SK-N-SH (cell line): ENCODE results near the gene FAF2. TPM values are rescaled to one million over a fixed set of nuclear protein-coding genes. Genes with fewer than 3 reads are reported as not detected.

Experiments used
- CTCF ChIA-PET: fragments of 300-600, 350-600 bp; formaldehyde crosslinking; extraction: SDS; loops from one replicate; lab custom pipeline; 2021; lab: Yijun Ruan, JAX
- POLR2A ChIA-PET: fragments of 350-600 bp; sonication (Branson Sonifier 250); formaldehyde crosslinking; extraction: SDS; loops from one replicate; lab custom pipeline; 2020; ENCODE audit warnings: antibody characterized with exemption, inconsistent platforms; lab: Yijun Ruan, JAX
- DNase-seq: peaks from one replicate; pipeline ENCODE4 v3.0.0; 2012
- H2AFZ ChIP-seq: fragments of 200-600 bp; sonication (generic); 2 replicates; pipeline ENCODE4 v1.8.1; 2016; ENCODE audit warnings: antibody characterized with exemption, mild to moderate bottlenecking, low read depth
- H3F3A ChIP-seq: fragments of 200-600 bp; sonication (generic); replicated peaks from 2 replicates; pipeline ENCODE3; 2016; ENCODE audit warnings: antibody characterized with exemption, mild to moderate bottlenecking; ENCODE audit not compliant: insufficient read depth
- H3K27ac ChIP-seq, 2 experiments: fragments of 200-500 bp in 1 of 2; fragments of 200-600 bp in 1 of 2; sonication (Bioruptor generic) in 1 of 2; sonication (generic), shearing (Covaris generic) in 1 of 2; 2 replicates each; pipeline versions ENCODE4 v1.5.1 to v1.6.1; 2014 to 2016; ENCODE audit warnings: low read depth in 2 of 2, inconsistent platforms in 1 of 2, low read length in 1 of 2, mild to moderate bottlenecking in 1 of 2, mixed read lengths in 1 of 2
- H3K27me3 ChIP-seq: fragments of 200-600 bp; sonication (generic), shearing (Covaris generic); 2 replicates; pipeline ENCODE4 v1.6.1; 2016; ENCODE audit warnings: mixed run types; ENCODE audit not compliant: insufficient read depth
- H3K36me3 ChIP-seq, 2 experiments: fragments of 200-500 bp in 1 of 2; fragments of 200-600 bp in 1 of 2; sonication (Bioruptor generic) in 1 of 2; sonication (generic) in 1 of 2; replicated peaks in 1 of 2; 2 replicates each; pipeline versions ENCODE3 to v1.5.1; 2014 to 2016; ENCODE audit warnings: low read length in 1 of 2, mild to moderate bottlenecking in 1 of 2; ENCODE audit not compliant: insufficient read depth in 2 of 2, control insufficient read depth in 1 of 2
- H3K4me1 ChIP-seq, 2 experiments: fragments of 200-500 bp in 1 of 2; fragments of 200-600 bp in 1 of 2; sonication (Bioruptor generic) in 1 of 2; sonication (generic), shearing (Covaris generic) in 1 of 2; 2 replicates each; pipeline versions ENCODE4 v1.5.1 to v1.6.1; 2014 to 2016; ENCODE audit warnings: low read depth in 1 of 2, low read length in 1 of 2, mixed run types in 1 of 2; ENCODE audit not compliant: insufficient read depth in 2 of 2, control insufficient read depth in 1 of 2
- H3K4me2 ChIP-seq: fragments of 200-600 bp; sonication (generic), shearing (Covaris generic); 2 replicates; pipeline ENCODE4 v1.6.1; 2017; ENCODE audit warnings: mixed run types
- H3K4me3 ChIP-seq, 2 experiments: fragments of 200-500 bp in 1 of 2; fragments of 200-600 bp in 1 of 2; sonication (Bioruptor generic) in 1 of 2; sonication (generic), shearing (Covaris generic) in 1 of 2; 2 replicates each; pipeline versions ENCODE4 v1.5.1 to v1.8.1; 2014 to 2016; ENCODE audit warnings: low read depth in 2 of 2, inconsistent platforms in 1 of 2, low read length in 1 of 2, mild to moderate bottlenecking in 1 of 2, mixed read lengths in 1 of 2, moderate library complexity in 1 of 2
- H3K79me2 ChIP-seq: fragments of 200-600 bp; sonication (generic); 2 replicates; pipeline ENCODE4 v1.8.1; 2017; ENCODE audit warnings: mild to moderate bottlenecking; ENCODE audit not compliant: insufficient read depth
- H3K9ac ChIP-seq: fragments of 200-600 bp; sonication (generic); 2 replicates; pipeline ENCODE4 v1.6.1; 2017; ENCODE audit warnings: mixed run types
- H3K9me2 ChIP-seq: fragments of 200-600 bp; sonication (generic); 2 replicates; pipeline ENCODE4 v1.6.1; 2017; ENCODE audit warnings: mixed run types
- H3K9me3 ChIP-seq: fragments of 200-600 bp; sonication (generic); 2 replicates; pipeline ENCODE4 v1.6.1; 2017; ENCODE audit warnings: mixed run types, mild to moderate bottlenecking, moderate library complexity
- H4K20me1 ChIP-seq: fragments of 200-600 bp; sonication (generic); 2 replicates; pipeline ENCODE4 v1.6.1; 2017; ENCODE audit warnings: mild to moderate bottlenecking, mixed run types; ENCODE audit not compliant: insufficient read depth
- CHD2 ChIP-seq: fragments of 150-350 bp; IDR thresholded peaks from 2 replicates; pipeline ENCODE4 v1.6.1; 2018; ENCODE audit warnings: low read length; ENCODE audit not compliant: partially characterized antibody
- ELF1 ChIP-seq: IDR thresholded peaks from 2 replicates; pipeline ENCODE4 v1.4.0; 2012
- EP300 ChIP-seq, 2 experiments: IDR thresholded peaks; 2 replicates each; pipeline versions ENCODE4 v1.4.0 to v1.6.1; 2012; ENCODE audit warnings: borderline replicate concordance in 1 of 2, low read depth in 1 of 2, low read length in 1 of 2
- FOXM1 ChIP-seq: IDR thresholded peaks from 2 replicates; pipeline ENCODE4 v1.4.0; 2012; ENCODE audit warnings: low read depth, mild to moderate bottlenecking
- GABPA ChIP-seq: IDR thresholded peaks from 2 replicates; pipeline ENCODE4 v1.4.0; 2012; ENCODE audit warnings: low read depth, mild to moderate bottlenecking
- MXI1 ChIP-seq: IDR thresholded peaks from 2 replicates; pipeline ENCODE4 v1.6.1; 2012; ENCODE audit warnings: mild to moderate bottlenecking, low read depth, low read length, improper control_type of control experiment
- NRF1 ChIP-seq: IDR thresholded peaks from 2 replicates; pipeline ENCODE4 v1.6.1; 2012; ENCODE audit warnings: low read depth, mild to moderate bottlenecking, low read length
- RFX5 ChIP-seq: IDR thresholded peaks from 2 replicates; pipeline ENCODE4 v1.6.1; 2012; ENCODE audit warnings: mild to moderate bottlenecking, improper control_type of control experiment, low read length
- SIN3A ChIP-seq: IDR thresholded peaks from 2 replicates; pipeline ENCODE4 v1.6.1; 2012; ENCODE audit warnings: low read depth, mild to moderate bottlenecking, low read length, moderate library complexity, borderline replicate concordance
- SMC3 ChIP-seq: IDR thresholded peaks from 2 replicates; pipeline ENCODE4 v1.6.1; 2012; ENCODE audit warnings: low read depth, low read length, improper control_type of control experiment
- TAF1 ChIP-seq: IDR thresholded peaks from 2 replicates; pipeline ENCODE4 v1.6.1; 2012; ENCODE audit warnings: low read depth, mild to moderate bottlenecking, low read length, moderate library complexity, borderline replicate concordance
- TCF12 ChIP-seq: IDR thresholded peaks from 2 replicates; pipeline ENCODE4 v1.4.0; 2012
- WGBS: methylation state at CpG from one replicate; pipeline ENCODE4 v1.1.6; 2017; ENCODE audit warnings: low lambda C conversion rate; 5-methylcytosine and 5-hydroxymethylcytosine counted together
- polyA plus RNA-seq, 3 experiments: library from polyadenylated mRNA; depleted of rRNA; stranded (reverse); fragments of >200 nt; gene quantifications; 2 replicates each; pipeline ENCODE4 v1.2.3, GENCODE V29; 2012
- TF ChIP-seq, protein P1 (sequence below): IDR thresholded peaks from 2 replicates; pipeline ENCODE4 v1.4.0; 2012; ENCODE audit warnings: low read depth, borderline replicate concordance
- TF ChIP-seq, protein P2 (sequence below): IDR thresholded peaks from 2 replicates; pipeline ENCODE4 v1.4.0; 2012; ENCODE audit warnings: low read depth

FAF2 gene
- polyA plus RNA-seq, 1 of the 3 experiments (the other 2 are of a cell fraction): 25.5 TPM

DNA sequence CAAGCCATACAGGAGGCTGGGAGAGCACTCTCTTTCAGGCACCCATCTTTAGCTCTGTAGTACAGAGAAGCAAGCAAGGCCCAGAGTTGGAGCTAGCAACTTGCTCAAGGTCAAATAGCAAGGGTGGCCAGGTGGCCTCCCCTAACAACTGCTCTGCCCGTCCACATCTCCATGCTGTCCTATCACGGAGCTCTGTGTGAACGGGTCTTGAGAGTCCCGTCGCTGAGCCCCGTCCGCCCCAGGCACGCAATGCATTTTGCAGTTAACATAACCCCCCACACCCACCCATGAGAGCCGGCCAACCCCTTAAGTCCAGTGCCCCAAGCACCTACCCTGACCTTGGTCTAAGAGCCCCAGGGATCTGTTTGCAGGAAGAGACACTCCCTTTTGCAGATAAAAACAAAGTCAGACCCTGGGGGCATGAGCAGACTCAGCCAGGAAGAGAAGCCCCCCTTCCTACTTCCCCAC is 87.5 kb downstream of the FAF2 start:
- TF ChIP-seq TAF1: peak; percentile 17; the same call in 1 of the 2 replicates
- no peak for TF ChIP-seq RFX5
- peak; percentile 14; the same call in 1 of the 2 replicates for TF ChIP-seq MXI1
- H2AFZ ChIP-seq: no peak overlapping the region
- peak; percentile 61 for DNase-seq
- peaks cover 5 to 24% of the 10 kb centered on the region in 2 experiments for H3K36me3 ChIP-seq
- peak overlapping the region; percentile 98 for H3K9ac ChIP-seq
- POLR2A ChIA-PET: interaction anchor here (0.6 to 1.3 kb wide), 4 partner anchors 8 to 147 kb away, joined by 3 to 8 read pairs (median 4); partner anchors contain the start of genes HIGD2A and NOP16
- H4K20me1 ChIP-seq: peaks cover 47% of the 10 kb centered on the region
- H3K4me3 ChIP-seq: peak overlapping the region; percentile 73 to 97
- CTCF ChIA-PET: interaction anchor here (0.8 to 6.0 kb wide), 5 partner anchors 38 to 120 kb away, joined by 3 to 28 read pairs (median 5); partner anchors contain the start of genes CLTB and FAF2
- no peaks in the 10 kb centered on the region for H3K27me3 ChIP-seq
- peak overlapping the region; percentile 99 for H3K4me2 ChIP-seq
- peaks cover 13 to 53% of the 10 kb centered on the region in 2 experiments for H3K4me1 ChIP-seq
- H3K9me2 ChIP-seq: no peaks in the 10 kb centered on the region
- H3K27ac ChIP-seq: peak overlapping the region; percentile 87 to 95
- 1% methylated on average over 9 of the region's 9 CpGs for WGBS
- H3K9me3 ChIP-seq: no peaks in the 10 kb centered on the region
- no peaks in the 10 kb centered on the region for H3F3A ChIP-seq
- peaks cover 56% of the 10 kb centered on the region for H3K79me2 ChIP-seq

DNA sequence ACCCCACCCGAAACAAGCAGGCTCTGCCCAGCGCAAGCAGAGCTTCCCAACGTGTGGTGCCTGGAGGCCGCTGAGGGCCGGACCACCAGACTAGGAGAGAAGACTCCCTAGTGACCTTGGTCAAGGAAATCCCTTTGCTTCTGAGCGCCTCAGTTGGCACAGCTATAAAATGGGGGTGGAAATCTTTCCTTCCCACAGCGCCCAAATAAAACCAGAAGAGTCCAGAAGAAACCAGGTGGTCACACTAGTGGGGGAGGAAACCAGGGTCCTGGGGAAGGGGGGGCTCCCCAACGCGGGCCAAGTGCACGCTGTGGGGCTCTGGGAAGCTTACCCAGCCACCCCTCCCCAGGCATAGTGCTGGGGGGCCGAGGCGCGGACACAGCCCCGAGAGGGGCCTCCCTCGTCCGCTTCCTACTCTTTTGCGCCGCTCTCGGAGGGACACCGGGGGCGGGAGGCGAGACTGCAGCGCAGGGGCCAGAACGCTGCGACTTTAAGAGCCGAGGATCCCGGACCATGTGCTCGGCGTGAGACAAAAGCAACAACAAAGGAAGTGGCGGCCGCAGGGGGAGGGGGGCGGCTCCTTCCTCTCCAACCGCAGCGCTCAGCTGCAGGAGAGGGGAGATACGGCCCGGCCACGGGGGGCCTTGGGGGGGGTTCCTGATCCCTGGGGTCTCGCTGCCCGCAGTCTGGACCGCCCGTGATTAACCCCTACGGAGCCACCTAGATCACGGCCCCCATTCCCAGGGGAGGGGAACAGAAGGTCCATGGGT is 88.1 kb downstream of the FAF2 start:
- DNase-seq: peak; percentile 82
- CTCF ChIA-PET: interaction anchor here (0.8 to 6.0 kb wide), 7 partner anchors 15 to 120 kb away, joined by 3 to 28 read pairs (median 5); partner anchors contain the start of genes CLTB and FAF2
- peak overlapping the region; percentile 98 for H3K9ac ChIP-seq
- H3K36me3 ChIP-seq: peaks cover under 1 to 19% of the 10 kb centered on the region in 2 experiments
- no peak overlapping the region for H2AFZ ChIP-seq
- no peak for TF ChIP-seq NRF1
- no peak for TF ChIP-seq SMC3
- no peak for TF ChIP-seq TCF12
- TF ChIP-seq, protein P1, sequence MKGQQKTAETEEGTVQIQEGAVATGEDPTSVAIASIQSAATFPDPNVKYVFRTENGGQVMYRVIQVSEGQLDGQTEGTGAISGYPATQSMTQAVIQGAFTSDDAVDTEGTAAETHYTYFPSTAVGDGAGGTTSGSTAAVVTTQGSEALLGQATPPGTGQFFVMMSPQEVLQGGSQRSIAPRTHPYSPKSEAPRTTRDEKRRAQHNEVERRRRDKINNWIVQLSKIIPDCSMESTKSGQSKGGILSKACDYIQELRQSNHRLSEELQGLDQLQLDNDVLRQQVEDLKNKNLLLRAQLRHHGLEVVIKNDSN: peak; percentile 39; the same call in 1 of the 2 replicates
- 0 out of 2 replicates have a peak, but pooled peaks have one; percentile 86 for TF ChIP-seq SIN3A
- no peak for TF ChIP-seq EP300 (IDR thresholded peaks at IDR 0.05; ENCODE audit: borderline replicate concordance in 1 of 2, low read depth in 1 of 2, low read length in 1 of 2)
- 0 out of 2 replicates have a peak, but pooled peaks have one; percentile 32 for TF ChIP-seq ELF1
- TF ChIP-seq FOXM1: 0 out of 2 replicates have a peak, but pooled peaks have one; percentile 14
- TF ChIP-seq GABPA: peak; percentile 37; the same call in 1 of the 2 replicates
- TF ChIP-seq, protein P2, sequence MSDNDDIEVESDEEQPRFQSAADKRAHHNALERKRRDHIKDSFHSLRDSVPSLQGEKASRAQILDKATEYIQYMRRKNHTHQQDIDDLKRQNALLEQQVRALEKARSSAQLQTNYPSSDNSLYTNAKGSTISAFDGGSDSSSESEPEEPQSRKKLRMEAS: peak; percentile 100
- TF ChIP-seq CHD2: peak; percentile 29
- TF ChIP-seq MXI1: peak; percentile 80
- peaks cover 42% of the 10 kb centered on the region for H4K20me1 ChIP-seq
- peaks cover 15 to 47% of the 10 kb centered on the region in 2 experiments for H3K4me1 ChIP-seq
- no peaks in the 10 kb centered on the region for H3K27me3 ChIP-seq
- WGBS: 0% methylated on average over 6 of the region's 43 CpGs
- H3K9me2 ChIP-seq: no peaks in the 10 kb centered on the region
- H3F3A ChIP-seq: no peaks in the 10 kb centered on the region
- H3K79me2 ChIP-seq: peaks cover 53% of the 10 kb centered on the region
- H3K9me3 ChIP-seq: no peaks in the 10 kb centered on the region
- H3K27ac ChIP-seq: peak overlapping the region; percentile 87 to 95
- peak overlapping the region; percentile 73 to 97 for H3K4me3 ChIP-seq
- peak overlapping the region; percentile 99 for H3K4me2 ChIP-seq
- POLR2A ChIA-PET: interaction anchor here (0.7 to 1.9 kb wide), 5 partner anchors 11 to 148 kb away, joined by 3 to 10 read pairs (median 3); partner anchors contain the start of genes HIGD2A, NOP16 and TSPAN17
